IPS-18a (cell line): ENCODE data around the gene ZNF385B.

Source experiments
- H3K27ac ChIP-seq: one replicate; pipeline ENCODE4 v1.5.1; 2013; ENCODE audit warnings: low read length
- H3K27me3 ChIP-seq: one replicate; pipeline ENCODE4 v1.6.1; 2013; ENCODE audit warnings: mild to moderate bottlenecking, low read length; ENCODE audit not compliant: control insufficient read depth, insufficient read depth
- H3K36me3 ChIP-seq: one replicate; pipeline ENCODE4 v1.6.1; 2013; ENCODE audit warnings: low read depth, low read length; ENCODE audit not compliant: control insufficient read depth
- H3K4me1 ChIP-seq: one replicate; pipeline ENCODE4 v1.6.1; 2013; ENCODE audit warnings: low read depth, low read length; ENCODE audit not compliant: control insufficient read depth
- H3K4me3 ChIP-seq: one replicate; pipeline ENCODE4 v1.5.1; 2013; ENCODE audit warnings: low read length
- H3K9ac ChIP-seq: one replicate; pipeline ENCODE4 v1.6.1; 2013; ENCODE audit warnings: mild to moderate bottlenecking, low read length, moderate library complexity
- H3K9me3 ChIP-seq: one replicate; pipeline ENCODE4 v1.6.1; 2013; ENCODE audit warnings: low read depth, low read length; ENCODE audit not compliant: control insufficient read depth

The ZNF385B gene

GRCh38 chr2:179455172-179455524 lies 406.3 kb downstream of the ZNF385B start:
- H3K4me1 ChIP-seq = no peaks in the 10 kb centered on the region
- no peaks in the 10 kb centered on the region for H3K9me3 ChIP-seq
- H3K27ac ChIP-seq = no peak overlapping the region
- no peak overlapping the region for H3K4me3 ChIP-seq
- no peaks in the 10 kb centered on the region for H3K27me3 ChIP-seq
- no peaks in the 10 kb centered on the region for H3K36me3 ChIP-seq
- no peak overlapping the region for H3K9ac ChIP-seq

- Histone ChIP-seq H3K4me3 (no peak overlapping the region), H3K36me3 (no peaks in the 10 kb centered on the region), H3K27ac (no peak overlapping the region), H3K9me3 (no peaks in the 10 kb centered on the region), H3K9ac (no peak overlapping the region), H3K4me1 (no peaks in the 10 kb centered on the region), H3K27me3 (no peaks in the 10 kb centered on the region)
Observed at GRCh38 chr2:179454443-179455171, 406.8 kb downstream of the ZNF385B start.

GRCh38 chr2:179449010-179449409 lies 412.4 kb downstream of the ZNF385B start:
- no peaks in the 10 kb centered on the region for H3K9me3 ChIP-seq
- H3K27ac ChIP-seq = no peak overlapping the region
- no peaks in the 10 kb centered on the region for H3K27me3 ChIP-seq
- no peaks in the 10 kb centered on the region for H3K36me3 ChIP-seq
- peaks cover 11% of the 10 kb centered on the region for H3K4me1 ChIP-seq
- H3K4me3 ChIP-seq = no peak overlapping the region
- H3K9ac ChIP-seq = no peak overlapping the region

- H3K4me1 ChIP-seq = peaks cover 22% of the 10 kb centered on the region
- H3K4me3 ChIP-seq = no peak overlapping the region
- no peaks in the 10 kb centered on the region for H3K36me3 ChIP-seq
- H3K27me3 ChIP-seq = no peaks in the 10 kb centered on the region
- H3K27ac ChIP-seq = no peak overlapping the region
- no peak overlapping the region for H3K9ac ChIP-seq
- no peaks in the 10 kb centered on the region for H3K9me3 ChIP-seq
Observed at GRCh38 chr2:179447839-179448447, 413.5 kb downstream of the ZNF385B start.

GRCh38 chr2:179447421-179447820 lies 414.0 kb downstream of the ZNF385B start:
- no peak overlapping the region for H3K27ac ChIP-seq
- no peaks in the 10 kb centered on the region for H3K36me3 ChIP-seq
- H3K9ac ChIP-seq = no peak overlapping the region
- no peaks in the 10 kb centered on the region for H3K9me3 ChIP-seq
- no peaks in the 10 kb centered on the region for H3K27me3 ChIP-seq
- H3K4me1 ChIP-seq = peaks cover 27% of the 10 kb centered on the region
- H3K4me3 ChIP-seq = no peak overlapping the region

- Histone ChIP-seq H3K9ac (no peak overlapping the region), H3K36me3 (no peaks in the 10 kb centered on the region), H3K27ac (no peak overlapping the region), H3K4me3 (no peak overlapping the region), H3K4me1 (peaks cover 32% of the 10 kb centered on the region), H3K27me3 (no peaks in the 10 kb centered on the region), H3K9me3 (no peaks in the 10 kb centered on the region)
Observed at GRCh38 chr2:179446476-179447141, 414.8 kb downstream of the ZNF385B start.

- Histone ChIP-seq H3K9me3 (no peaks in the 10 kb centered on the region), H3K36me3 (no peaks in the 10 kb centered on the region), H3K27ac (peak overlapping the region; percentile 62), H3K4me3 (no peak overlapping the region), H3K27me3 (no peaks in the 10 kb centered on the region), H3K9ac (no peak overlapping the region), H3K4me1 (peaks cover 41% of the 10 kb centered on the region)
Observed at GRCh38 chr2:179444056-179444455, 417.4 kb downstream of the ZNF385B start.

- no peaks in the 10 kb centered on the region for H3K9me3 ChIP-seq
- H3K27me3 ChIP-seq = no peaks in the 10 kb centered on the region
- H3K36me3 ChIP-seq = no peaks in the 10 kb centered on the region
- peaks cover 41% of the 10 kb centered on the region for H3K4me1 ChIP-seq
- peak overlapping the region; percentile 12 for H3K9ac ChIP-seq
- peak overlapping the region; percentile 14 for H3K4me3 ChIP-seq
- H3K27ac ChIP-seq = peak overlapping the region; percentile 62
Observed at GRCh38 chr2:179443180-179443579, 418.2 kb downstream of the ZNF385B start.

- Histone ChIP-seq H3K36me3 (no peaks in the 10 kb centered on the region), H3K27me3 (no peaks in the 10 kb centered on the region), H3K4me3 (no peak overlapping the region), H3K9ac (no peak overlapping the region), H3K4me1 (peaks cover 41% of the 10 kb centered on the region), H3K27ac (no peak overlapping the region), H3K9me3 (no peaks in the 10 kb centered on the region)
Observed at GRCh38 chr2:179442206-179442605, 419.2 kb downstream of the ZNF385B start.

GRCh38 chr2:179441551-179441950 lies 419.9 kb downstream of the ZNF385B start:
- no peak overlapping the region for H3K9ac ChIP-seq
- no peaks in the 10 kb centered on the region for H3K9me3 ChIP-seq
- H3K27me3 ChIP-seq = no peaks in the 10 kb centered on the region
- H3K36me3 ChIP-seq = no peaks in the 10 kb centered on the region
- peaks cover 41% of the 10 kb centered on the region for H3K4me1 ChIP-seq
- no peak overlapping the region for H3K27ac ChIP-seq
- no peak overlapping the region for H3K4me3 ChIP-seq

- Histone ChIP-seq H3K36me3 (no peaks in the 10 kb centered on the region), H3K9me3 (no peaks in the 10 kb centered on the region), H3K4me1 (peaks cover 41% of the 10 kb centered on the region), H3K27ac (no peak overlapping the region), H3K4me3 (no peak overlapping the region), H3K9ac (no peak overlapping the region), H3K27me3 (no peaks in the 10 kb centered on the region)
Observed at GRCh38 chr2:179440642-179441251, 420.7 kb downstream of the ZNF385B start.
